Immature natural killer cell (primary cell): ENCODE data around the gene SNTA1. TPM values are rescaled to one million over a fixed set of nuclear protein-coding genes. Genes with fewer than 3 reads are reported as not detected.
A peak's percentile ranks its signal among the peaks of the same experiment; 100 is the strongest.
"Not testable (repeated sequence)": the region's sequence is repeated elsewhere in the genome, so short reads cannot be mapped to it uniquely, and the experiment has no call there.

Experiments used
- DNase-seq, 3 donors: peaks; one replicate each; pipeline ENCODE4 v3.0.0; 2022; ENCODE audit warnings: mixed read lengths in 1 of 3
- H3K27ac Mint-ChIP-seq, 6 donors: one replicate each; pipeline ENCODE4 v1.8.0; 2020; ENCODE audit warnings: mixed read lengths in 6 of 6, mild to moderate bottlenecking in 5 of 6, inconsistent platforms in 4 of 6, moderate library complexity in 3 of 6
- H3K27me3 Mint-ChIP-seq, 3 donors: one replicate each; pipeline ENCODE4 v1.8.0; 2020 to 2021; ENCODE audit warnings: low read depth in 3 of 3, mild to moderate bottlenecking in 3 of 3, mixed read lengths in 3 of 3, moderate library complexity in 3 of 3, inconsistent platforms in 1 of 3
- H3K36me3 Mint-ChIP-seq, 3 donors: one replicate each; pipeline ENCODE4 v1.8.0; 2020; ENCODE audit warnings: mixed read lengths in 3 of 3, inconsistent platforms in 2 of 3, mild to moderate bottlenecking in 2 of 3
- H3K4me1 Mint-ChIP-seq, 2 donors: one replicate each; pipeline ENCODE4 v1.8.0; 2020; ENCODE audit warnings: inconsistent platforms in 2 of 2, mild to moderate bottlenecking in 2 of 2, mixed read lengths in 2 of 2, moderate library complexity in 1 of 2
- H3K4me3 Mint-ChIP-seq, 5 donors: one replicate each; pipeline ENCODE4 v1.8.0; 2020; ENCODE audit warnings: mild to moderate bottlenecking in 5 of 5, mixed read lengths in 5 of 5, inconsistent platforms in 3 of 5, moderate library complexity in 3 of 5
- H3K9me3 Mint-ChIP-seq, 6 donors: one replicate each; pipeline ENCODE4 v1.8.0; 2020; ENCODE audit warnings: mild to moderate bottlenecking in 6 of 6, mixed read lengths in 6 of 6, inconsistent platforms in 4 of 6, moderate library complexity in 3 of 6
- polyA plus RNA-seq, 3 donors: library from polyadenylated mRNA; unstranded; fragments of 300-500 nt; fragmentation: Illumina TruSeq; gene quantifications; one replicate each; pipeline ENCODE4 v1.2.3, GENCODE V29; 2021

Gene SNTA1
- 1 to 10 TPM in 2 of 3 donors, not detected in 1; 2.4 to 2.8 TPM for polyA plus RNA-seq

GRCh38 chr20:33443512-33444239, at the start of gene SNTA1:
Gene SNTA1 (minus strand): TSS chr20:33443763. CDS start chr20:33443620, 143 bp downstream.
- Mint-ChIP-seq H3K4me1 (peaks cover 14 to 17% of the 10 kb centered on the region in 2 donors), H3K9me3 (no peaks in the 10 kb centered on the region), H3K4me3 (peak within 1 kb of the TSS; percentile 90 to 94 (median 93)), H3K27ac (peak within 1 kb of the TSS; percentile 74 to 93 (median 90)), H3K27me3 (peaks cover 7 to 9% (median 8%) of the 10 kb centered on the region in 3 donors), H3K36me3 (no peaks in the 10 kb centered on the region)
- DNase-seq, result peak; percentile 72 to 77 (median 76)

DNA sequence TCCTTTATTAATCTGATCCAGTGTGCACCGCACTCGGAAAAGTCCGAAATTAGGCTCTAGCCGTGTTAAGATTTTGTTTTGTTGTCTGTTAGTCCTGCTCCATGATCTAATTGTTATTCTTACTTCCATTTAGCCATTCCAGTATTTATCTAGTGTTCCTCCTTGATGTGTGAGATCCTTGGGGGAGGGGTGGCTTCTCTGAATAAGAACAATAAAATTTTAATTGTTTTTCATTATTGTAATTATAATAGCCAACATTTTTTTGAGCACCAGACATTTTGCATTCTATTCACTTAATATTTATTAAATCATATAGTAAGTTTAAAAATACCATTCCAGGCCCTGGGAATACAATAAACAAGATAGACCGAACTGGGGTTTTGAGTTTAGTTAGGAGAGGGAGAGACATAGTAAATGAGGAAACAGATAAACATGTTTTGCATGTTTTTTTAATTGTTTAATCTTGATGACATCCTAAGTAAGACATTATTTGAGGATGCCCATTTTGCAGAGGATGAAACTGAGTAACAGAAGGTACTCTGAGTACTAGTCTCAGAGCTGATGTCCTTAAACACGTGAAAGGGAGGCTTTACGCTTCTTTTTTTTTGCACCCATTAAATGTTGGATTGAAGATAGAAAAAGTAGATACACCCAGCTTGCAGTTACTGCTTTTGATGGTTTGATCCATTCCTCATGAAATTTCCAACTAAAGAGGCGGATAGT, 47.5 kb upstream of the SNTA1 start:
- H3K36me3 Mint-ChIP-seq, result no peaks in the 10 kb centered on the region
- peaks cover 2 to 6% (median 3%) of the 10 kb centered on the region in 3 donors for H3K27me3 Mint-ChIP-seq
- H3K27ac Mint-ChIP-seq, result peak overlapping the region; percentile 79 to 94 (median 87)
- no peaks in the 10 kb centered on the region for H3K9me3 Mint-ChIP-seq
- DNase-seq, result no peak
- peaks cover 11 to 14% of the 10 kb centered on the region in 2 donors for H3K4me1 Mint-ChIP-seq
- peak overlapping the region; percentile 74 to 90 (median 87) for H3K4me3 Mint-ChIP-seq

- Mint-ChIP-seq H3K9me3 (no peaks in the 10 kb centered on the region), H3K27ac (peak within 1 kb of the TSS; percentile 87 to 95 (median 93)), H3K36me3 (no peaks in the 10 kb centered on the region), H3K27me3 (peaks cover 2 to 6% (median 3%) of the 10 kb centered on the region in 3 donors), H3K4me1 (peaks cover 11 to 14% of the 10 kb centered on the region in 2 donors), H3K4me3 (peak within 1 kb of the TSS; percentile 80 to 90 (median 87))
- no peak for DNase-seq
Measured at GRCh38 chr20:33490023-33490933, 46.7 kb upstream of the SNTA1 start, which contains the start of gene CBFA2T2. Gene CBFA2T2 (plus strand): TSS chr20:33490096. CDS start chr20:33490268, 172 bp downstream.

GRCh38 chr20:33489495-33490022, 46.0 kb upstream of the SNTA1 start:
- Mint-ChIP-seq H3K9me3 (no peaks in the 10 kb centered on the region), H3K4me3 (peak overlapping the region; percentile 80 to 90 (median 85)), H3K36me3 (no peaks in the 10 kb centered on the region), H3K27me3 (peaks cover 2 to 6% (median 3%) of the 10 kb centered on the region in 3 donors), H3K4me1 (peaks cover 11 to 14% of the 10 kb centered on the region in 2 donors), H3K27ac (peak overlapping the region; percentile 87 to 95 (median 93))
- DNase-seq, result peak; percentile 99

DNA sequence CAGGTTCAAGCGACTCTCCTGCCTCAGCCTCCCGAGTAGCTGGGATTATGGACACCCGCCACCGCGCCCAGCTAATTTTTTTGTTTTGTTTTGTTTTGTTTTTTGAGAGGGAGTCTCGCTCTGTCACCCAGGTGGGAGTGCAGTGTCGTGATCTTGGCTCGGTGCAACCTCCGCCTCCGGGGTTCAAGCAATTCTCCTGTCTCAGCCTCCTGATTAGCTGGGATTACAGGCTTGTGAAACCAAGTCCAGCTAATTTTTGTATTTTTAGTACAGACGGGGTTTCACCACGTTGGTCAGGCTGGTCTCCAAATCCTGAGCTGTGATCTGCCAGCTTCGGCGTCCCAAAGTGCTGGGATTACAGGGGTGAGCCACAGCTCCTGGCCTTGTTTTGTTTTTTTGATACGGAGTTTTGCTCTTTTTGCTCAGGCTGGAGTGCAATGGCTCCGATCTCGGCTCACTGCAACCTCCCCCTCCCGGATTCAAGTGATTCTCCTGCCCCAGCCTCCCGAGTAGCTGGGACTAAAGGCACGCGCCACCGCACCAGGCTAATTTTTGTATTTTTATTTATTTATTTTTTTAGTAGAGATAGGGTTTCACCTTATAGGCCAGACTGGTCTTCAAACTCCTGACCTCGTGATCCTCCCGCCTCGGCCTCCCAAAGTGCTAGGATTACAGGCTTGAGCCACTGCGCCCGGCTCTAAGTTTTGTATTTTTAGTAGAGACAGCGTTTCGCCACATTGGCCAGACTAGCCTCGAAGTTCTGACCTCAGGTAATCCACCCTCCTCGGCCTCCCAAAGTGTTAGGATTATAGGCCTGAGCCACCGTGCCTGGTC, 45.3 kb upstream of the SNTA1 start:
- H3K9me3 Mint-ChIP-seq, H3K27me3 Mint-ChIP-seq, H3K36me3 Mint-ChIP-seq, DNase-seq: not testable (repeated sequence)
- peaks cover 11 to 14% of the 10 kb centered on the region in 2 donors for H3K4me1 Mint-ChIP-seq
- H3K4me3 Mint-ChIP-seq, result peak overlapping the region in 2 of 5 donors; percentile 32 to 58
- peak overlapping the region; percentile 35 to 94 (median 80) for H3K27ac Mint-ChIP-seq

GRCh38 chr20:33488201-33488600, 44.6 kb upstream of the SNTA1 start:
- H3K36me3 Mint-ChIP-seq, result no peaks in the 10 kb centered on the region
- peaks cover 11 to 13% of the 10 kb centered on the region in 2 donors for H3K4me1 Mint-ChIP-seq
- peaks cover 2 to 6% (median 3%) of the 10 kb centered on the region in 3 donors for H3K27me3 Mint-ChIP-seq
- no peak for DNase-seq
- H3K4me3 Mint-ChIP-seq, result peak overlapping the region in 3 of 5 donors; percentile 29 to 40 (median 35)
- no peaks in the 10 kb centered on the region for H3K9me3 Mint-ChIP-seq
- H3K27ac Mint-ChIP-seq, result peak overlapping the region; percentile 17 to 73 (median 37)

GRCh38 chr20:33483186-33483585, 39.6 kb upstream of the SNTA1 start:
- not testable (repeated sequence) for DNase-seq, H3K27me3 Mint-ChIP-seq, H3K36me3 Mint-ChIP-seq, H3K4me1 Mint-ChIP-seq, H3K9me3 Mint-ChIP-seq, H3K27ac Mint-ChIP-seq, H3K4me3 Mint-ChIP-seq

DNA sequence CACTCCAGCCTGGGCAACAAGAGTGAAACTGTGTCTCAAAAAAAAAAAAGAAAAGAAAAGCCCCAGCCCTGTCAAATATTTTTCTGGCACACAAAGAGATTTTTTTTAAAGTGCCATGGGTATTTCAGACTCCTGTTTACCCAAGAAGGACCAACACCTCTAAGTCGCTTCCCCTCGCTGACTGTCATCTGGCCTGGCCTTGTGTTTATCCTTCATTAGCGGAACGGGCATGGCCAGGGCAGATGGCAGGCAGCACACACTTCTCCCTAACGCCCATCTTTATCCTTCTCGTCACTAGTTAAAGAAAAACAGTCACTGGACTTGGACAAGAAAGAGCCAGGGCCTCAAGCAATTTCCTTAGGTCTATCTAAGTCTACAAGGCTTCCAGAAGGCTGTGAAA, 39.0 kb upstream of the SNTA1 start:
- no peaks in the 10 kb centered on the region for H3K36me3 Mint-ChIP-seq
- no peaks in the 10 kb centered on the region for H3K4me1 Mint-ChIP-seq
- no peak overlapping the region for H3K27ac Mint-ChIP-seq
- DNase-seq, result no peak
- H3K4me3 Mint-ChIP-seq, result no peak overlapping the region
- H3K27me3 Mint-ChIP-seq, result no peaks in the 10 kb centered on the region
- no peaks in the 10 kb centered on the region for H3K9me3 Mint-ChIP-seq

- no peak for DNase-seq
- Mint-ChIP-seq H3K4me3 (no peak overlapping the region), H3K36me3 (no peaks in the 10 kb centered on the region), H3K27ac (no peak overlapping the region), H3K27me3 (no peaks in the 10 kb centered on the region), H3K9me3 (no peaks in the 10 kb centered on the region), H3K4me1 (no peaks in the 10 kb centered on the region)
Measured at GRCh38 chr20:33481431-33481941, 37.9 kb upstream of the SNTA1 start.

GRCh38 chr20:33480048-33480447, 36.5 kb upstream of the SNTA1 start:
- H3K4me3 Mint-ChIP-seq, result no peak overlapping the region
- no peaks in the 10 kb centered on the region for H3K4me1 Mint-ChIP-seq
- no peak overlapping the region for H3K27ac Mint-ChIP-seq
- H3K27me3 Mint-ChIP-seq, result no peaks in the 10 kb centered on the region
- H3K9me3 Mint-ChIP-seq, result no peaks in the 10 kb centered on the region
- DNase-seq, result no peak
- no peaks in the 10 kb centered on the region for H3K36me3 Mint-ChIP-seq

DNA sequence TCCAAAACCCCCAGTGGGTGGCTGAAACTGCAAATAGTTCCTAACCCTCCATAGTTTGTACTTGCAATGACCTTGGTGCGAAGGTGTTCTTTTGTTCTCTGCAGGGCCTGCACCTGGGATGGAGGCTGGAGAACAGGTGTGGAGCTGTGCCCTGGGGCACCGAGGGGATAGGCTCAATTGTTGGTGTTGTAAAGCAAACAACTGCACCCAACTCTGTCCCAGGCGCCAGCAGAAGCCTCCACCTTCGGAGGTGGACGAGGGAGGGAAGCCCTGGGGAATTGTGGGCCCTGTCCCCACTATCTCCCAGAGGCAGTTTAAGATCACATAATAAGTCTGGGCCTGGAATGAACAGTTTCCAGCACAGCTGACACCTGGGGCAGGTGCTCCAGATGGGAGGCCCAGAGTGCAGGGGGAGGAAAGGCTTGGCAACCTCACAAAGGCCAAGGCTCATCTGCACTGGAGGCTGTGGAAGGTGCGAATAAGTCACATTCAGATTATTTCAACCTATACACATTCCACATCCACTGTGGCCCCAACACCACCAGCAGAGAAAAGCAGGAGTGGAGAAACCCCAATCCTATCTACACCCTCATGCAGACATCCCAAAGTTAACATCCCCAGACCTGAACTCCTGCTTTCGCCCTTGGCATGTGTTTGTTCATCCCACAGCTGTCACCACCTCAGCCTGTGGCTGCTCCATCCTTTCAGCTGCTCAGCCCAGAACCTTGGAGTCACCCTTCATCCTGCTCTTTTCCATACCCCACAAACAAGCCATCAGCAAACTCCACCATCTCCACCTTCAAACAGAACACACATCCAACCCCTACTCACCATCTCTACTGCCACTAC, 34.0 kb upstream of the SNTA1 start:
- no peaks in the 10 kb centered on the region for H3K9me3 Mint-ChIP-seq
- no peaks in the 10 kb centered on the region for H3K27me3 Mint-ChIP-seq
- DNase-seq, result no peak
- no peak overlapping the region for H3K4me3 Mint-ChIP-seq
- H3K27ac Mint-ChIP-seq, result peak overlapping the region in 1 of 6 donors; percentile 6
- H3K4me1 Mint-ChIP-seq, result no peaks in the 10 kb centered on the region
- H3K36me3 Mint-ChIP-seq, result no peaks in the 10 kb centered on the region
